Suprapubic skin (tissue), 4 donors: ENCODE results near the gene USP35. TPM values are rescaled to one million over a fixed set of nuclear protein-coding genes. Genes with fewer than 3 reads are reported as not detected.

Experiments
- DNase-seq, 2 donors: peaks; one replicate each; pipeline ENCODE4 v3.0.0-alpha.2; 2019; ENCODE audit warnings: low spot score in 2 of 2
- H3K27ac ChIP-seq: fragments of 200-600 bp; sonication (generic); one replicate; pipeline ENCODE4 v1.5.1; 2019
- H3K27me3 ChIP-seq: fragments of 200-600 bp; sonication (generic); one replicate; pipeline ENCODE4 v1.5.1; 2019
- H3K36me3 ChIP-seq: fragments of 200-600 bp; sonication (generic); one replicate; pipeline ENCODE4 v1.5.1; 2019
- H3K4me1 ChIP-seq: fragments of 200-600 bp; sonication (generic); one replicate; pipeline ENCODE4 v1.5.1; 2019
- H3K4me3 ChIP-seq: fragments of 200-600 bp; sonication (generic); one replicate; pipeline ENCODE4 v1.5.1; 2019; ENCODE audit warnings: mild to moderate bottlenecking
- H3K9me3 ChIP-seq: fragments of 200-600 bp; sonication (generic); one replicate; pipeline ENCODE4 v1.5.1; 2019
- CTCF ChIP-seq, 2 donors: fragments of 200-600 bp in 1 of 2; fragments of 450-650 bp in 1 of 2; sonication (generic) in 1 of 2; IDR thresholded peaks; one replicate each; pipeline ENCODE4 v1.5.1; 2016 to 2019; ENCODE audit warnings: antibody characterized with exemption in 2 of 2, mild to moderate bottlenecking in 1 of 2, moderate library complexity in 1 of 2
- EP300 ChIP-seq: sonication (generic); formaldehyde crosslinking; IDR thresholded peaks from one replicate; pipeline ENCODE4 v1.6.1; 2017; ENCODE audit warnings: antibody characterized with exemption
- POLR2A ChIP-seq, 2 donors: fragments of 450-650 bp; IDR thresholded peaks; one replicate each; pipeline ENCODE4 v1.6.1; 2017; ENCODE audit warnings: antibody characterized with exemption in 2 of 2, mild to moderate bottlenecking in 2 of 2, moderate library complexity in 2 of 2
- POLR2AphosphoS5 ChIP-seq, 3 donors: sonication (generic); formaldehyde crosslinking; IDR thresholded peaks; one replicate each; pipeline ENCODE4 v1.6.1; 2017; ENCODE audit warnings: antibody characterized with exemption in 3 of 3
- WGBS: methylation state at CpG from one replicate; pipeline ENCODE4 v1.1.5; 2018; 5-methylcytosine and 5-hydroxymethylcytosine counted together
- total RNA-seq, 4 donors: library from RNA; depleted of rRNA; stranded (reverse); fragments of >200 nt; gene quantifications; one replicate each; pipeline ENCODE4 v1.1.0, GENCODE V29; 2016

USP35 gene
- total RNA-seq, 4 donors from 2014 or later: 2.3 to 9.6 (median 5.6) TPM

DNA sequence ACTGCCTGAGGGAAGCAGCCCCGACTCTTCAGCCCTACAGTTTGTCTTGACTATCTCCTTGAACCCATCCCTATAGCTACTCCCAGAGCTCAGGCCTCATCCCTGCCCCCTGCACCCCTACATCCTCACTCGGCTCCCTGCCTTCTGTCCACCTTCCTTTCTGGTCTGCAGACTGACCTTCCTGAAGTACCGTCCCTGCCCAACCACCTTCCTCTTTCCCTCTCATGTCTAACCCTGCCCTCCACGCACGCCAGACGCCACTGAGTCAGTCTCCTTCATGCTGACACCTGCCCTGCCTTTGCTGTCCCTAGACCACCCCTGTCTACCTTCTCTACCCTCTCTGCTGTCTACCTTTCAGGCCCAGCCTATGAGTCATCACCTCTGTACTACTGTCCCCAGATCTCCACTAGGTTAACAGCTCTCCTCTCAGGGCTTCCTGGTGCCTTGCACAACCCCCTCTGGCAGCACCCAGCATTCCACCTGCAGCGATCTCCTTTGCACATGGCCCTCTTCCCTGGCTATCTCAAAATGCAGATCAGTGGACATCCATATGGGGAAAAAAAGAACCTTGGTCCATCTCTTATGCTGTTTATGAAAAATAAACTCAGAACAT is 9.2 kb upstream of the USP35 start:
- TF ChIP-seq EP300 (no peak), POLR2AphosphoS5 (IDR thresholded peaks at IDR 0.05) (no peak), POLR2A (IDR thresholded peaks at IDR 0.05) (no peak), CTCF (IDR thresholded peaks at IDR 0.05) (no peak)
- Histone ChIP-seq H3K4me1 (no peaks in the 10 kb centered on the region), H3K27me3 (no peaks in the 10 kb centered on the region), H3K9me3 (no peaks in the 10 kb centered on the region), H3K36me3 (no peaks in the 10 kb centered on the region), H3K27ac (no peak overlapping the region), H3K4me3 (no peak overlapping the region)
- 94% methylated on average over 7 of the region's 7 CpGs for WGBS
- no peak for DNase-seq

DNA sequence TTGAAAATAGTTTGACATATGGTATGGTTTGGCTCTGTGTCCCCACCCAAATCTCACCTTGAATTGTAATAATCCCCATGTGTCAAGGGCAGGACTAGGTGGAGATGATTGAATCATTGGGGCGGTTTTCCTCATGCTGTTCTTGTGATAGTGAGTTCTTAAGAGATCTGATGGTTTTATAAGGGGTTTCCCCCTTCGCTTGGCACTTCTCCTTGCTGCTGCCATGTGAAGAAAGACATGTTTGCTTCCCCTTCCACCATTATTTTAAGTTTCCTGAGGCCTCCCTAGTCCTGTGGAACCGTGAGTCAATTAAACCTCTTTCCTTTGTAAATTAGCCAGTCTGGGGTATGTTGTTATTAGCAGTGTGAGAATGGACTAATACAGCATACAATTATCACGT is 8.0 kb upstream of the USP35 start:
- H3K27me3 ChIP-seq: no peaks in the 10 kb centered on the region
- DNase-seq: no peak
- no peak overlapping the region for H3K4me3 ChIP-seq
- TF ChIP-seq EP300 (no peak), POLR2AphosphoS5 (IDR thresholded peaks at IDR 0.05) (no peak), CTCF (IDR thresholded peaks at IDR 0.05) (no peak), POLR2A (IDR thresholded peaks at IDR 0.05) (no peak)
- no peaks in the 10 kb centered on the region for H3K9me3 ChIP-seq
- H3K4me1 ChIP-seq: no peaks in the 10 kb centered on the region
- H3K27ac ChIP-seq: no peak overlapping the region
- WGBS: 90% methylated on average over 4 of the region's 4 CpGs
- no peaks in the 10 kb centered on the region for H3K36me3 ChIP-seq

- no peaks in the 10 kb centered on the region for H3K9me3 ChIP-seq
- TF ChIP-seq CTCF (IDR thresholded peaks at IDR 0.05): no peak
- H3K36me3 ChIP-seq: no peaks in the 10 kb centered on the region
- no peaks in the 10 kb centered on the region for H3K27me3 ChIP-seq
- no peak for DNase-seq
- no peaks in the 10 kb centered on the region for H3K4me1 ChIP-seq
- H3K4me3 ChIP-seq: no peak overlapping the region
- WGBS: 79% methylated on average over 2 of the region's 2 CpGs
- no peak overlapping the region for H3K27ac ChIP-seq
Observed at GRCh38 chr11:78181185-78181584, 7.5 kb upstream of the USP35 start.

GRCh38 chr11:78187366-78188285 is 1.1 kb upstream of the USP35 start:
- H3K9me3 ChIP-seq: no peaks in the 10 kb centered on the region
- no peaks in the 10 kb centered on the region for H3K27me3 ChIP-seq
- H3K27ac ChIP-seq: peak overlapping the region; percentile 40
- peak overlapping the region; percentile 66 for H3K4me3 ChIP-seq
- WGBS: 21% methylated on average over 30 of the region's 31 CpGs
- no peak for TF ChIP-seq POLR2A (IDR thresholded peaks at IDR 0.05)
- TF ChIP-seq CTCF (IDR thresholded peaks at IDR 0.05): no peak
- no peak for TF ChIP-seq EP300
- no peak for TF ChIP-seq POLR2AphosphoS5 (IDR thresholded peaks at IDR 0.05)
- DNase-seq: peak in 1 of 2 donors; percentile 61
- H3K36me3 ChIP-seq: no peaks in the 10 kb centered on the region
- peaks cover 28% of the 10 kb centered on the region for H3K4me1 ChIP-seq

DNA sequence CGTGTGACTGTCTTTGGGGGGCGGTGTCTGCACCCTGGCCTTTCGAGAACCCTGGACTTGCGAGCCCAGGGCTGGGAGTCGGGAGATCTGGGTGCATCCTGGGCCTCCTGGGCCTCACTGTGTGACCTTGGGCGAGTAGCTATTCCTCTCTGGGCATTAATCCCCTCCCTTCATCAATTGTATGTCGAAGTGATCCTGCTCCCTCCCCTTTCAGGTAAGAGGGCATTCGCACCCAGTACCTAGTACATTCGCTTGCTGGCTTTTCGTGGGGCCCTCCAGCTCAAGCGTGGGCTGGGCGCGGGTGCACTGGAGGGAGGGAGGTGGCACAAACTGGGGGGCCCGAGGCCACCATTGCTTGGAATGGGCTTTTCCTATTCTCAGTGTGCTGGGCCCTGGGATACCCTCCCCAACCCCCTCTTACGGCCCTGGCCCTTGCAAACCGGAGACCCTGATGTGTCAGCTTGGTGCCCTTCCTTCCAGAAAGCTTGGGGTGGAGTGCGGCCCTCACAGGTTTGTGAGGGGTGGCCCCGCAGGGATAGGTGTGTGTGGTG is 530 bp downstream of the USP35 start:
- peaks cover 31% of the 10 kb centered on the region for H3K4me1 ChIP-seq

More for the DNA sequence above, 530 bp downstream of the USP35 start:
- H3K27me3 ChIP-seq: no peaks in the 10 kb centered on the region
- H3K27ac ChIP-seq: peak overlapping the region; percentile 22
- TF ChIP-seq EP300 (no peak), POLR2AphosphoS5 (IDR thresholded peaks at IDR 0.05) (no peak), CTCF (IDR thresholded peaks at IDR 0.05) (no peak), POLR2A (IDR thresholded peaks at IDR 0.05) (no peak)
- no peaks in the 10 kb centered on the region for H3K36me3 ChIP-seq
- H3K9me3 ChIP-seq: no peaks in the 10 kb centered on the region
- 53% methylated on average over 12 of the region's 18 CpGs for WGBS
- DNase-seq: peak; percentile 58 to 72
- H3K4me3 ChIP-seq: peak overlapping the region; percentile 66
